Measurements from ENCODE around the gene DNASE2.

Gene DNASE2

GRCh38 chr19:12884202-12884601 is 3.0 kb upstream of the DNASE2 start:
- peaks cover 6% of the 10 kb centered on the region; the same call in 1 of the 2 replicates for H3F3A ChIP-seq (ENCODE audit: insufficient read depth)
- no peak overlapping the region for H3K27ac ChIP-seq (ENCODE audit: low read depth, low read length)
- no peak overlapping the region for H2AFZ ChIP-seq (ENCODE audit: low read depth, low read length, severe bottlenecking)
- H3K36me3 ChIP-seq (ENCODE audit: low read length) = no peaks in the 10 kb centered on the region
- peaks cover 13% of the 10 kb centered on the region; the same call in 1 of the 2 replicates for H3K9me3 ChIP-seq (ENCODE audit: insufficient read depth, low read length)
- TF ChIP-seq, protein P1, sequence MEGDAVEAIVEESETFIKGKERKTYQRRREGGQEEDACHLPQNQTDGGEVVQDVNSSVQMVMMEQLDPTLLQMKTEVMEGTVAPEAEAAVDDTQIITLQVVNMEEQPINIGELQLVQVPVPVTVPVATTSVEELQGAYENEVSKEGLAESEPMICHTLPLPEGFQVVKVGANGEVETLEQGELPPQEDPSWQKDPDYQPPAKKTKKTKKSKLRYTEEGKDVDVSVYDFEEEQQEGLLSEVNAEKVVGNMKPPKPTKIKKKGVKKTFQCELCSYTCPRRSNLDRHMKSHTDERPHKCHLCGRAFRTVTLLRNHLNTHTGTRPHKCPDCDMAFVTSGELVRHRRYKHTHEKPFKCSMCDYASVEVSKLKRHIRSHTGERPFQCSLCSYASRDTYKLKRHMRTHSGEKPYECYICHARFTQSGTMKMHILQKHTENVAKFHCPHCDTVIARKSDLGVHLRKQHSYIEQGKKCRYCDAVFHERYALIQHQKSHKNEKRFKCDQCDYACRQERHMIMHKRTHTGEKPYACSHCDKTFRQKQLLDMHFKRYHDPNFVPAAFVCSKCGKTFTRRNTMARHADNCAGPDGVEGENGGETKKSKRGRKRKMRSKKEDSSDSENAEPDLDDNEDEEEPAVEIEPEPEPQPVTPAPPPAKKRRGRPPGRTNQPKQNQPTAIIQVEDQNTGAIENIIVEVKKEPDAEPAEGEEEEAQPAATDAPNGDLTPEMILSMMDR (IDR thresholded peaks at IDR 0.05; ENCODE audit: insufficient read depth, low read length, poor library complexity, severe bottlenecking) = no peak
- TF ChIP-seq EZH2phosphoT487 (conservative IDR thresholded peaks at IDR 0.05; ENCODE audit: low read length) = no peak
- H3K4me3 ChIP-seq (ENCODE audit: insufficient read depth, low read length, poor library complexity, severe bottlenecking) = no peak overlapping the region
- H4K20me1 ChIP-seq (ENCODE audit: low read depth, low read length) = no peaks in the 10 kb centered on the region
- H3K27me3 ChIP-seq (ENCODE audit: low read length) = no peaks in the 10 kb centered on the region
- no peak overlapping the region for H3K4me2 ChIP-seq (ENCODE audit: low read depth, low read length, poor library complexity, severe bottlenecking)
- peaks cover 6% of the 10 kb centered on the region; the same call in 1 of the 2 replicates for H3K79me2 ChIP-seq (ENCODE audit: insufficient read depth, low read length)
- no peaks in the 10 kb centered on the region for H3K9me2 ChIP-seq (replicated peaks; ENCODE audit: insufficient read depth, low read length)
- no peak overlapping the region for H3K9ac ChIP-seq (ENCODE audit: low read length)

- Histone ChIP-seq H2AFZ (ENCODE audit: low read depth, low read length, severe bottlenecking) (no peak overlapping the region), H3K36me3 (ENCODE audit: low read length) (no peaks in the 10 kb centered on the region)
- TF ChIP-seq, protein P1 (IDR thresholded peaks at IDR 0.05; ENCODE audit: insufficient read depth, low read length, poor library complexity, severe bottlenecking) = no peak
- no peak for TF ChIP-seq EZH2phosphoT487 (conservative IDR thresholded peaks at IDR 0.05; ENCODE audit: low read length)
These were observed 1.3 kb upstream of the DNASE2 start for GRCh38 chr19:12882589-12882988.

GRCh38 chr19:12880551-12881171 is 588 bp downstream of the DNASE2 start:
- H4K20me1 ChIP-seq (ENCODE audit: low read depth, low read length) = no peaks in the 10 kb centered on the region
- H3K27ac ChIP-seq (ENCODE audit: low read depth, low read length) = peak overlapping the region; percentile 71
- H3K79me2 ChIP-seq (ENCODE audit: insufficient read depth, low read length) = peaks cover 6% of the 10 kb centered on the region; the same call in 1 of the 2 replicates
- peak overlapping the region; percentile 65 for H3K4me2 ChIP-seq (ENCODE audit: low read depth, low read length, poor library complexity, severe bottlenecking)
- H3F3A ChIP-seq (ENCODE audit: insufficient read depth) = peaks cover 6% of the 10 kb centered on the region; the same call in 1 of the 2 replicates
- H3K36me3 ChIP-seq (ENCODE audit: low read length) = no peaks in the 10 kb centered on the region
- H3K9ac ChIP-seq (ENCODE audit: low read length) = peak overlapping the region; percentile 90
- peak overlapping the region; percentile 90 for H2AFZ ChIP-seq (ENCODE audit: low read depth, low read length, severe bottlenecking)
- H3K4me3 ChIP-seq (ENCODE audit: insufficient read depth, low read length, poor library complexity, severe bottlenecking) = peak overlapping the region; percentile 94
- no peaks in the 10 kb centered on the region for H3K27me3 ChIP-seq (ENCODE audit: low read length)
- H3K9me2 ChIP-seq (replicated peaks; ENCODE audit: insufficient read depth, low read length) = no peaks in the 10 kb centered on the region
- peaks cover 13% of the 10 kb centered on the region; the same call in 1 of the 2 replicates for H3K9me3 ChIP-seq (ENCODE audit: insufficient read depth, low read length)
- no peak for TF ChIP-seq EZH2phosphoT487 (conservative IDR thresholded peaks at IDR 0.05; ENCODE audit: low read length)
- TF ChIP-seq, protein P1 (IDR thresholded peaks at IDR 0.05; ENCODE audit: insufficient read depth, low read length, poor library complexity, severe bottlenecking) = no peak

More at GRCh38 chr19:12882589-12882988, 1.3 kb upstream of the DNASE2 start:
- no peak overlapping the region for H3K27ac ChIP-seq (ENCODE audit: low read depth, low read length)
- H3K9me3 ChIP-seq (ENCODE audit: insufficient read depth, low read length) = peaks cover 13% of the 10 kb centered on the region; the same call in 1 of the 2 replicates
- H3K79me2 ChIP-seq (ENCODE audit: insufficient read depth, low read length) = peaks cover 6% of the 10 kb centered on the region; the same call in 1 of the 2 replicates
- H3K4me3 ChIP-seq (ENCODE audit: insufficient read depth, low read length, poor library complexity, severe bottlenecking) = no peak overlapping the region
- no peak overlapping the region for H3K9ac ChIP-seq (ENCODE audit: low read length)
- peaks cover 6% of the 10 kb centered on the region; the same call in 1 of the 2 replicates for H3F3A ChIP-seq (ENCODE audit: insufficient read depth)
- no peaks in the 10 kb centered on the region for H4K20me1 ChIP-seq (ENCODE audit: low read depth, low read length)
- H3K4me2 ChIP-seq (ENCODE audit: low read depth, low read length, poor library complexity, severe bottlenecking) = no peak overlapping the region
- H3K27me3 ChIP-seq (ENCODE audit: low read length) = no peaks in the 10 kb centered on the region
- H3K9me2 ChIP-seq (replicated peaks; ENCODE audit: insufficient read depth, low read length) = no peaks in the 10 kb centered on the region
